H9 (cell line): ENCODE results near the gene STX5. TPM values are rescaled to one million over a fixed set of nuclear protein-coding genes. Genes with fewer than 3 reads are reported as not detected.

Experiments
- DNase-seq: peaks from one replicate; pipeline ENCODE4 v3.0.0-alpha.2; 2017
- H2AFZ ChIP-seq: one replicate; pipeline ENCODE4 v1.6.1; 2013; ENCODE audit warnings: mild to moderate bottlenecking, low read length, control low read depth, moderate library complexity
- H2AK5ac ChIP-seq: 2 replicates; pipeline ENCODE4 v1.6.1; 2013; ENCODE audit warnings: low read length, control low read depth, mixed read lengths; ENCODE audit not compliant: insufficient read length
- H2BK120ac ChIP-seq: one replicate; pipeline ENCODE4 v1.6.1; 2013; ENCODE audit warnings: low read depth, mild to moderate bottlenecking, low read length, control low read depth, inconsistent platforms; ENCODE audit not compliant: poor library complexity, severe bottlenecking
- H2BK12ac ChIP-seq: 2 replicates; pipeline ENCODE4 v1.6.1; 2013; ENCODE audit warnings: low read length, control low read depth, mixed read lengths, low read depth; ENCODE audit not compliant: insufficient read length
- H2BK15ac ChIP-seq: 2 replicates; pipeline ENCODE4 v1.6.1; 2013; ENCODE audit warnings: low read depth, low read length, control low read depth
- H2BK20ac ChIP-seq: one replicate; pipeline ENCODE4 v1.6.1; 2013; ENCODE audit warnings: low read depth, mild to moderate bottlenecking, low read length, control low read depth, inconsistent platforms; ENCODE audit not compliant: poor library complexity, severe bottlenecking
- H2BK5ac ChIP-seq: 2 replicates; pipeline ENCODE4 v1.6.1; 2013; ENCODE audit warnings: low read length, control low read depth, mixed read lengths; ENCODE audit not compliant: insufficient read length
- H3K14ac ChIP-seq: 2 replicates; pipeline ENCODE4 v1.6.1; 2013; ENCODE audit warnings: low read length, control low read depth; ENCODE audit not compliant: insufficient read depth
- H3K18ac ChIP-seq: 2 replicates; pipeline ENCODE4 v1.6.1; 2013; ENCODE audit warnings: low read depth, mild to moderate bottlenecking, mixed read lengths, low read length, control low read depth; ENCODE audit not compliant: insufficient read length
- H3K23ac ChIP-seq: 2 replicates; pipeline ENCODE4 v1.6.1; 2013; ENCODE audit warnings: low read length, control low read depth, mixed read lengths, low read depth; ENCODE audit not compliant: insufficient read length
- H3K23me2 ChIP-seq: 2 replicates; pipeline ENCODE4 v1.6.1; 2013; ENCODE audit warnings: low read depth, mild to moderate bottlenecking, mixed read lengths, low read length, control low read depth; ENCODE audit not compliant: insufficient read length, poor library complexity, severe bottlenecking
- H3K27ac ChIP-seq: 2 replicates; pipeline ENCODE4 v1.5.1; 2013; ENCODE audit warnings: low read length, control low read depth, mixed read lengths, low read depth; ENCODE audit not compliant: insufficient read length
- H3K27me3 ChIP-seq: 2 replicates; pipeline ENCODE4 v1.6.1; 2013; ENCODE audit warnings: low read length, control low read depth, inconsistent platforms; ENCODE audit not compliant: insufficient read depth
- H3K4ac ChIP-seq: 2 replicates; pipeline ENCODE4 v1.6.1; 2013; ENCODE audit warnings: low read depth, mild to moderate bottlenecking, control low read depth, inconsistent platforms, low read length, moderate library complexity
- H3K4me1 ChIP-seq: 2 replicates; pipeline ENCODE4 v1.6.1; 2013; ENCODE audit warnings: low read length, control low read depth, inconsistent platforms; ENCODE audit not compliant: insufficient read depth
- H3K4me2 ChIP-seq: 2 replicates; pipeline ENCODE4 v1.6.1; 2013; ENCODE audit warnings: low read length, control low read depth, mixed read lengths; ENCODE audit not compliant: insufficient read length, insufficient read depth
- H3K56ac ChIP-seq: 2 replicates; pipeline ENCODE4 v1.6.1; 2013; ENCODE audit warnings: low read depth, mild to moderate bottlenecking, mixed read lengths, low read length, control low read depth; ENCODE audit not compliant: insufficient read length
- H3K79me1 ChIP-seq: 2 replicates; pipeline ENCODE4 v1.6.1; 2013; ENCODE audit warnings: low read depth, mild to moderate bottlenecking, moderate library complexity, low read length, control low read depth, inconsistent platforms; ENCODE audit not compliant: insufficient read depth, poor library complexity, severe bottlenecking
- H3K79me2 ChIP-seq: 2 replicates; pipeline ENCODE4 v1.6.1; 2013; ENCODE audit warnings: low read length, control low read depth, inconsistent platforms; ENCODE audit not compliant: insufficient read depth
- H3K9ac ChIP-seq: 2 replicates; pipeline ENCODE4 v1.6.1; 2013; ENCODE audit warnings: low read length, control low read depth, mixed read lengths; ENCODE audit not compliant: insufficient read length; ENCODE audit errors: extremely low read depth
- H3K9me3 ChIP-seq: one replicate; pipeline ENCODE4 v1.6.1; 2013; ENCODE audit warnings: low read depth, low read length, inconsistent platforms; ENCODE audit not compliant: control insufficient read depth
- H3T11ph ChIP-seq: one replicate; pipeline ENCODE4 v1.6.1; 2013; ENCODE audit warnings: mild to moderate bottlenecking, low read length, control low read depth, inconsistent platforms
- H4K20me1 ChIP-seq: one replicate; pipeline ENCODE4 v1.6.1; 2013; ENCODE audit not compliant: control insufficient read depth, insufficient read length, insufficient read depth
- H4K5ac ChIP-seq: 2 replicates; pipeline ENCODE4 v1.6.1; 2013; ENCODE audit warnings: low read depth, mild to moderate bottlenecking, mixed read lengths, low read length, control low read depth; ENCODE audit not compliant: insufficient read length
- H4K8ac ChIP-seq: replicated peaks from 2 replicates; pipeline ENCODE4 v1.6.1; 2013; ENCODE audit warnings: low read length, control low read depth, mixed read lengths, low read depth; ENCODE audit not compliant: insufficient read length
- H4K91ac ChIP-seq: 2 replicates; pipeline ENCODE4 v1.6.1; 2013; ENCODE audit warnings: low read depth, mild to moderate bottlenecking, moderate library complexity, mixed read lengths, low read length, control low read depth; ENCODE audit not compliant: insufficient read length
- H3K27ac Mint-ChIP-seq, 3 experiments: 2 replicates in 2 of 3; 3 replicates in 1 of 3; pipeline ENCODE4 v1.8.0; 2020 to 2021; ENCODE audit warnings: mixed read lengths in 3 of 3, mild to moderate bottlenecking in 1 of 3, moderate library complexity in 1 of 3
- H3K27me3 Mint-ChIP-seq: 2 replicates; pipeline ENCODE4 v1.8.0; 2021; ENCODE audit warnings: low read depth, mild to moderate bottlenecking, moderate library complexity, mixed read lengths
- H3K36me3 Mint-ChIP-seq, 3 experiments: 2 replicates in 2 of 3; 3 replicates in 1 of 3; pipeline ENCODE4 v1.8.0; 2020 to 2021; ENCODE audit warnings: low read depth in 3 of 3, mixed read lengths in 3 of 3; ENCODE audit not compliant: insufficient read depth in 1 of 3
- H3K4me1 Mint-ChIP-seq, 2 experiments: 2 replicates each; pipeline ENCODE4 v1.8.0; 2020; ENCODE audit warnings: mixed read lengths in 2 of 2
- H3K4me3 Mint-ChIP-seq, 2 experiments: 2 replicates in 1 of 2; 3 replicates in 1 of 2; pipeline ENCODE4 v1.8.0; 2020 to 2021; ENCODE audit warnings: mild to moderate bottlenecking in 2 of 2, mixed read lengths in 2 of 2, moderate library complexity in 1 of 2
- H3K9me3 Mint-ChIP-seq, 2 experiments: 2 replicates in 1 of 2; 3 replicates in 1 of 2; pipeline ENCODE4 v1.8.0; 2020; ENCODE audit warnings: mild to moderate bottlenecking in 2 of 2, mixed read lengths in 2 of 2, moderate library complexity in 1 of 2
- WGBS: extraction: QIAGEN DNeasy Blood & Tissue Kit; methylation state at CpG from one replicate; pipeline ENCODE4 v1.1.7; 2013; ENCODE audit warnings: missing lambda C conversion rate, low lambda C conversion rate, mixed read lengths; ENCODE audit not compliant: insufficient read length; ENCODE audit errors: extremely low coverage; 5-methylcytosine and 5-hydroxymethylcytosine counted together
- total RNA-seq: library from RNA; stranded (reverse); gene quantifications from 2 replicates; pipeline ENCODE4 v1.2.1, GENCODE V29; 2021
- TF ChIP-seq, protein P1 (sequence below): fragments of 200-600 bp; sonication (generic); conservative IDR thresholded peaks from 3 replicates; pipeline ENCODE4 v1.8.0; 2021; ENCODE audit warnings: antibody characterized with exemption, mild to moderate bottlenecking

Gene STX5
- total RNA-seq, 1 experiment from 2014 or later, result 33.5 TPM

DNA sequence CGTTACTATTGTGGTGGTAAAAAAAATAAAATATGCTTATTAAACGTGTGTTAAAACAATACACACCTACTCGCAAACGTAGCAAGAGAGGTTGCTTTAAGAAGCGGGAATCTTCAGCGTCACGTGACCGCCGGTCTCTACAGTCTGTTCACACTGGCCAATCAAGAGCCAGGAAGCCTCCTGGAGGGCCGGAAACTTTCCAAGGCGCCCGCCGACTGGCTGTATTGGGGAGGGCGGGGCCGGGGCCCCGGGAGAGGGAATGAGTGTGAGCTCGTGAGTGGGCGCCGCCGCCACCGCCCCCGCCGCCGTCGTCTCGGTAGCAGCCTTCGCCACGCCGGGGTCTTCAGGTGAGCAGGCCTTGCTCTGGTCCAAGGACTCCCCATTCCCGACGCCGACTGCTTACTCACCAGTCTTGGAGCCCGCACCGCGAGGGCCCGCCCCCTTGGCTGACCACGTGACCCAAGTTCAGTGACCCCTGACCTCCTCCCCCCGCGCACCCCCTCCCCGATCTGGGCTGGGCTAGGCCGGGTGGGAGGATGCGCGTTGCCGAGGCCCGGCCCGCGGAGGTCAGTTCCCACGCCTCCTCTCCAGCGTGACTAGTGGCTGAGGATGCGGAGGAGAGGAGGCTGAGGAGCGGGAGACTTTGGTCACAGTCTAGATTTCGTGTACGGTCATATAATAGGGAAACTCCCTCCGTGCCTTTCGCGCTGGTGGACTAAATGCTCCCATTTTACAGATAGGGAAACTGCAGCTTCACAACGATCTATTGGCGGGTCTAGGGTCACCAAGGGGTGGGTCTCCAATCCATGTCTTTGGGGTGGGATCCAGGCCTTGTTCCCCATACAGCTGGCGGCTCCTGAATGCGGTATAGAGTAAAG, 60.5 kb downstream of the STX5 start, which contains the start of gene TAF6L:
Gene TAF6L (plus strand): TSS at position 253 of the 878 bp plus-strand sequence. CDS start 4,388 bp downstream, outside the sequence.
- H3K27me3 Mint-ChIP-seq, result no peaks in the 10 kb centered on the region
- Histone ChIP-seq H4K5ac (no peak within 1 kb of the TSS), H2BK20ac (no peak within 1 kb of the TSS), H2BK12ac (no peak within 1 kb of the TSS), H3K27ac (peak within 1 kb of the TSS; percentile 20), H3K23me2 (peaks cover 3% of the 10 kb centered on the region), H4K91ac (no peak within 1 kb of the TSS), H3K79me1 (no peaks in the 10 kb centered on the region), H3K27me3 (no peaks in the 10 kb centered on the region), H3K4me1 (no peaks in the 10 kb centered on the region), H3K4me2 (peak within 1 kb of the TSS; percentile 78), H2AK5ac (no peak within 1 kb of the TSS), H2BK120ac (no peak within 1 kb of the TSS), H3K18ac (peak within 1 kb of the TSS; percentile 90), H3T11ph (no peak within 1 kb of the TSS), H2BK15ac (no peak within 1 kb of the TSS), H2AFZ (no peak within 1 kb of the TSS), H3K23ac (no peak within 1 kb of the TSS), H3K56ac (no peak within 1 kb of the TSS), H3K4ac (no peak within 1 kb of the TSS), H2BK5ac (no peak within 1 kb of the TSS), H3K9ac (peak within 1 kb of the TSS; percentile 74), H3K9me3 (no peaks in the 10 kb centered on the region), H3K14ac (peak within 1 kb of the TSS; percentile 83; the same call in 1 of the 2 replicates), H4K20me1 (no peaks in the 10 kb centered on the region), H3K79me2 (peaks cover 3% of the 10 kb centered on the region), H4K8ac (no peak within 1 kb of the TSS)
- TF ChIP-seq, protein P1, sequence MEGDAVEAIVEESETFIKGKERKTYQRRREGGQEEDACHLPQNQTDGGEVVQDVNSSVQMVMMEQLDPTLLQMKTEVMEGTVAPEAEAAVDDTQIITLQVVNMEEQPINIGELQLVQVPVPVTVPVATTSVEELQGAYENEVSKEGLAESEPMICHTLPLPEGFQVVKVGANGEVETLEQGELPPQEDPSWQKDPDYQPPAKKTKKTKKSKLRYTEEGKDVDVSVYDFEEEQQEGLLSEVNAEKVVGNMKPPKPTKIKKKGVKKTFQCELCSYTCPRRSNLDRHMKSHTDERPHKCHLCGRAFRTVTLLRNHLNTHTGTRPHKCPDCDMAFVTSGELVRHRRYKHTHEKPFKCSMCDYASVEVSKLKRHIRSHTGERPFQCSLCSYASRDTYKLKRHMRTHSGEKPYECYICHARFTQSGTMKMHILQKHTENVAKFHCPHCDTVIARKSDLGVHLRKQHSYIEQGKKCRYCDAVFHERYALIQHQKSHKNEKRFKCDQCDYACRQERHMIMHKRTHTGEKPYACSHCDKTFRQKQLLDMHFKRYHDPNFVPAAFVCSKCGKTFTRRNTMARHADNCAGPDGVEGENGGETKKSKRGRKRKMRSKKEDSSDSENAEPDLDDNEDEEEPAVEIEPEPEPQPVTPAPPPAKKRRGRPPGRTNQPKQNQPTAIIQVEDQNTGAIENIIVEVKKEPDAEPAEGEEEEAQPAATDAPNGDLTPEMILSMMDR, result no peak
- H3K36me3 Mint-ChIP-seq, result peaks cover 18 to 38% (median 28%) of the 10 kb centered on the region in 3 experiments
- whole genome bisulfite sequencing, result no CpG with 5 or more reads among the region's 60 CpGs
- H3K9me3 Mint-ChIP-seq, result no peaks in the 10 kb centered on the region; a peak in 1 of 5 replicates
- H3K4me3 Mint-ChIP-seq, result peak within 1 kb of the TSS; percentile 87 to 94
- peak; percentile 98 for DNase-seq
- H3K27ac Mint-ChIP-seq, result peak within 1 kb of the TSS; percentile 95 to 100 (median 98)
- H3K4me1 Mint-ChIP-seq, result peaks cover 16 to 19% of the 10 kb centered on the region in 2 experiments
